HG03066 (cell line): ENCODE measurements around the gene PAF1.

Experiments
- ATAC-seq: cut with Tn5 transposase; IDR thresholded peaks from one replicate; pipeline ENCODE4 v1.9.1; 2021; ENCODE audit warnings: low read depth; ENCODE audit not compliant: unreplicated experiment

PAF1 gene

GRCh38 chr19:39390751-39391437 is at the start of gene PAF1, which contains the start of gene MED29:
Gene PAF1 (minus strand): TSS chr19:39391106. CDS start chr19:39390864, 242 bp downstream.
Gene MED29 (plus strand): TSS chr19:39391378. CDS start chr19:39391423, 45 bp downstream.
- peak; percentile 93 for ATAC-seq

DNA sequence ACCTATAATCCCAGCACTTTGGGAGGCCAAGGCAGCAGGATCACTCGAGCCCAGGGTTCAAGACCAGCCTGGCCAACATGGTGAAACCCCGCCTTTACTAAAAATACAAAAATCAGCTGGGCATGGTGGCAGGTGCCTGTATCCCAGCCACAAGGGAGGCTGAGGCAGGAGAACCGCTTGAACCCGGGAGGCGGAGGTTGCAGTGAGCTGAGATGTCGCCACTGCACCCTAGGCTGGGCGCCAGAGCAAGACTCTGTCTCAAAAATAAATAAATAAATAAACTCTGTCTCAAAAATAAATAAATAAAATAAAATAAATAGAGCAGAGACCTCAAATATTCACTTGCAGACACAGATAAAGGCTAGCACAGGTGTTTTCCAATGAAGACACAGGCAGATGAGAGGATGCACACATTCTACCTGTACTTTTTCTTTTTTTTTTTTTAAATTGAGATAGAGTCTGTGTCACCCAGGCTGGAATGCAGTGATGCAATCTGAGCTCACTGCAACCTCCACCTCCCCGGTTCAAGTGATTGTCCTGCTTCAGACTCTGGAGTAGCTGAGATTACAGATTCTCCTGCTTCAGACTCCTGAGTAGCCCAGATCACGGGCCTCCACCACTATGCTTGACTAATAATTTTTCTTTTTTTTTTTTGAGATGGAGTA is 47.5 kb upstream of the PAF1 start:
- no peak for ATAC-seq

DNA sequence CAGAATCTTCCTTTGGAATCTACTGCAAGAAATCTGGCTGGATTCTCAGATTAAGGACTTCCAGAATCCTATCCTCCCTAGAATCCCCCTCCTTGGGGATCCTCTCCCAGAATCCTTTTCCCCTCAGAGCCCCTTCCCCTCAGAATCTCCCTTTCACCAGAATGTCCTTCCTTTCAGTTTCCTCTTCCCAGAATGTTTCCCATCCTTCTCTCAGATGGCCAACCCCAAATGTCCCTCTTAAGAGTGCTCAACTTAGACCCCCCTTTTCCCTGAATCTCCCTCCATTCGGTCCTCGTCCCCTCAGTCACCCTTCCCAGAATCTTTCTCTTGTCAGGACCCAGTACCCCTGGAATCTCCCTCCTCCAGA is 45.4 kb upstream of the PAF1 start:
- ATAC-seq, result no peak

DNA sequence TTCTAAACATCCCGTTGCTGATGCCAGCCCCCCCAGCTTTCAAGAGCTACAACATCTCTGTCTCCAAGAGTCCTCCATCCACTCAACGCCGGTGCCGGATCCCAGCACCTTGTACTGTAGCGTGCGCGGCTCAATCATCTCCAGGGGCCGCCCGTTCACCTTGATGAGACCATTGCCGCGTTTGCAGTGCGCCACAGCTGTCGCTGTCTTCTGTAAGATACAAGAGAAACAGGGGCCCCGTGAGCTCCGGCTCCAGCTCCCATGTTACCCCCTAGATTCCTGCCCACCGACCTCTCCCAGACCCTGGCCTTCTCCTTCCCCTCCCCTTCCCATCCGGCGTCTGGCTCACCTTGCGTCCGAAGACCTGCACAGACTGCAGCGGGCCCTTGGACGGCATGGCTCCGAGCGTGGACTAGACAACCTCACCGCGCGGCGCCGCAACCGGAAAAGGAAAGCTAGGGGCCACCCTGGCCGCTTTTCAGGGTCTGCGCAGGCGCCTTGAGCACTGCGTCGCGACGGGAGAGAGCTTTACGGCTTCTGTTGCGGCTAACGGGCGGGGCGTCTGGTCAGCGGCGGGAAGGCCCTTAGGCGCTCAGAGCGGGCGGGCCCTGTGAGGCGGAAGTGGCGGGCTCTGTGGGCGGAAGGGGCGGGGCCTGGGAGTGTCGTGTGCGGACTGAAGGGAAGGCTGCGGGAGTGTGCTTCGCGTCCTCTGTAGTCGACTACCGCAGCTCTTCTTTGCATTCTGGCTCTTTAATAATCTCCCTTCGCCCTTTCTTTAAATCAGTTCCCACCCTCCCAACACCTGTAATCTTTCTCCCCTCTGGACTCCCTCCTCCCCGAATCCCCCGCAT is 44.8 kb upstream of the PAF1 start, which contains the start of gene RPS16:
TSS of gene RPS16 (minus strand) at position 451 of the 851 bp plus-strand sequence. CDS start at position 397, 54 bp downstream.
- ATAC-seq, result peak; percentile 89

DNA sequence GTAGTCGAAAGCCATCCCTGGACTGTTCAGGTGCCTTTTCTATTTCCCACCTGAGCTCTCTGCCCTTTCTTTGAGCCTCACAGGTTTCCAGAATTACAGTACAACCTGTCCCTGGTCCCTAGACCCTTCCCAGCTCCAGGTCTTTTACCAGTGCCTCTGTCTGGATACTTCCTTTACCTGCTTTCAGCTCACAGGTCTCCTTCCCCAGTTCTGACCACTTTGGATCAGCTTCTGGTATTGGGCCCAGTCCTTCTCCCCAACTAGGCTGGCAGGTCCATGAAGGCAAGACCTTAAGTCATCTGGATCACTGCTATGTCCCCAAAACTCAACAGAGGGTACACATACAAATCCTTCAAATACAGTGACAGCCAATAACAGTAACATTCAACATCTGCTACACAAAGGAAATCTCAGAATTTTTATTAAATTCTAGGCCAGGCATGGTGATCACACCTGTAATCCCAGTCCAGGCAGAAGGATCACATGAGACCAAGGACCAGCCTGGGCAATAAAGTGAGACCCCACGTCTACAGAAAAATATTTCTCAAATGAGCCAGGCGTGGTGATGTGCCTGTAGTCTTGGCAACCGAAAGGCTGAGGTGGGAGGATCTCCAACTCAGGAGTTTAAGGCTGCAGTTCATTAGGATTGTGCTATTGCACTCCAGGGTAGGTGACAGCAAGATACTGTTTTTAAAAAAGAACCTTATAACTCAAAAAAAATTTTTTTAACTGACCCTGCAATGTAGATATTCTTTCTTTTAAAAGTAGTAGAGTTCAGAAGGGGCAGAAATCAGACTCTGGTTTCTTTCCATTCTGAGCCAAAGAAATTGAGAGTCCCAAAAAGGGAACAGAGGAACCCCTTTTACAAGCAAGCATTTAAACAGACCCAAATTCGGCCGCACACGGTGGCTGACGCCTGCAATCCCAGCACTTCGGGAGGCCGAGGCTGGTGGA is 43.5 kb upstream of the PAF1 start:
- ATAC-seq, result no peak

- no peak for ATAC-seq
Measured at GRCh38 chr19:39433480-39434079, 42.7 kb upstream of the PAF1 start.

- ATAC-seq, result no peak
Measured at GRCh38 chr19:39432677-39433025, 41.7 kb upstream of the PAF1 start.

GRCh38 chr19:39430675-39431593 is 40.0 kb upstream of the PAF1 start:
- ATAC-seq, result no peak

DNA sequence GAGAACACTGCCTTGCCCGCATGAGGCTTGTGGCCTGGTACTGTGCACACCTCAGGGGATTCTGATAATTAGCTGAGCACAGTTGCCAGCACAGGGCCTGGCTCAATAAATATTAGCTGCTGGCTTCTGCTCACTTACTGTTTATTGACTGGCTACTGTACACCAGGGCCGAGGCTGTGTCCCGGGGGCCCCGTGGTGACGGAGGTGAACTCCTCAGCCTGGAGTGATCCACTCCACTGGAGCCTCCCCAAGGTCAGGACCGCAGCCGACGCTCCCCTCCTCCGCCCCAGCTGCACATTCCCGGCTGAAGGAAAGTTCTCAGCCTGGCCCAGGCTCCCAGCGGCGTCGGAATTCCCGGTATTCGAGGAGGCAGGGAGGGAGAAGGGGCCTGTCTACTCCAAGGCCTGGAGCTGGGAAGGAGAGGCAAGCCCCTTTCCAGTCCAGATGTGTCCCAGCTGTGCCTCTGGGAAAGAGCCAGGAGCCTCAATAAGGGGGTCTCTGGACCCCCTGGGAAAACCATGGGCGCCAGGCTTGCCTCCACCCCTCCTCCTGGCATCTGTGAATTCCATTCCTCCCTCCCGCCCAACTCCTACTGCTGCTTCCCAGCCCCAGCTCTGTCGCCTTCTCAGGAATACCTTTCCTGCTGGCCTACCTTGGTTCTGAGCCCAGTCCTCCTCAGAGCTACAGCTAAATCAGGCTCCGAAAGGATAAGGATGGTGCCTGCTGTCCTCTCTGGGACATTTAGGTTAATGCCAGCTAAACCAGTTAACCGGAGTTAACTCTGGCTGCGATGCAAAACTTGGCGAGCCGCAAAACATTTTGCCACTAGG is 37.6 kb upstream of the PAF1 start:
- no peak for ATAC-seq

GRCh38 chr19:39427707-39428106 is 36.8 kb upstream of the PAF1 start:
- ATAC-seq, result no peak

GRCh38 chr19:39426170-39426569 is 35.3 kb upstream of the PAF1 start:
- no peak for ATAC-seq

- no peak for ATAC-seq
Measured at GRCh38 chr19:39425744-39426143, 34.8 kb upstream of the PAF1 start.

DNA sequence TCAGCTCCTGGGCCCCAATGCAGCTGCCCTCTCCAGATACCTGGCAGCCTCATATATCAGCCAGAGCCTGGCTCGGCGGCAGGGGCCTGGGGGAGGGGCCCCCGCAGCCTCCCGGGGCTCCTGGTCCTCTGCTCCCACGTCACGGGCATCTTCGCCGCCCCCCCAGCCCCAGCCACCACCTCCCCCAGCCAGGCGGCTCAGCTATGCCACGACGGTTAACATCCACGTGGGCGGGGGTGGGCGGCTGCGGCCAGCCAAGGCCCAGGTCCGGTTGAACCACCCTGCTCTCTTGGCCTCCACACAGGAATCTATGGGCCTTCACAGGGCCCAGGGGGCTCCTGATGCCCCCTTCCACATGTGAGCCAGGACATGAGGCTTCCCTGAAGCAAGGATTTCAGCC is 34.0 kb upstream of the PAF1 start:
- ATAC-seq, result no peak

DNA sequence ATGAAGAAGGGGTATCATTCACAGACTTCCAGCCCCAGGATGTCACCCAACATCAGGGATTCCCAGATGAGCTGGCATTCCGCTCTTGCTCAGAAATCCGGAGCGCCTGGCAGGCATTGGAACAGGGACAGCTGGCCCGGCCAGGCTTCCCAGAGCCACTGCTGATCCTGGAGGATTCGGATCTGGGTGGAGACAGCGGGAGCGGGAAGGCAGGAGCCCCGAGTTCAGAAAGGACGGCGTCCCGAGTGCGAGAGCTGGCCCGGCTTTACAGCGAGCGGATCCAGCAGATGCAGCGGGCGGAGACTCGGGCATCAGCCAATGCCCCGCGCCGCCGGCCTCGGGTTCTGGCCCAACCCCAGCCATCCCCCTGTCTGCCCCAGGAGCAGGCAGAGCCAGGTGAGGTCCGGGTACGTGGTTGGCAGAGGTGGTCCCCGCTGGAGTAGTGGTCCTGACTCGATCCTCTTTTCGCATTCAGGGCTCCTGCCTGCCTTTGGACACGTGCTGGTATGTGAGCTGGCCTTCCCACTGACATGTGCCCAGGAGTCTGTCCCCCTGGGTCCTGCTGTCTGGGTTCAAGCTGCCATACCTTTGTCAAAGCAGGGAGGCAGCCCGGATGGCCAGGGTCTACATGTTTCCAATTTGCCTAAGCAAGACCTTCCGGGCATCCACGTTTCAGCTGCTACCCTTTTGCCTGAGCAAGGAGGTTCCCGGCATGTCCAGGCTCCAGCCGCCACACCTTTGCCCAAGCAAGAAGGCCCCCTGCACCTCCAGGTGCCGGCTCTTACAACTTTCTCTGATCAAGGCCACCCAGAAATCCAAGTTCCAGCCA is 32.6 kb upstream of the PAF1 start:
- no peak for ATAC-seq

DNA sequence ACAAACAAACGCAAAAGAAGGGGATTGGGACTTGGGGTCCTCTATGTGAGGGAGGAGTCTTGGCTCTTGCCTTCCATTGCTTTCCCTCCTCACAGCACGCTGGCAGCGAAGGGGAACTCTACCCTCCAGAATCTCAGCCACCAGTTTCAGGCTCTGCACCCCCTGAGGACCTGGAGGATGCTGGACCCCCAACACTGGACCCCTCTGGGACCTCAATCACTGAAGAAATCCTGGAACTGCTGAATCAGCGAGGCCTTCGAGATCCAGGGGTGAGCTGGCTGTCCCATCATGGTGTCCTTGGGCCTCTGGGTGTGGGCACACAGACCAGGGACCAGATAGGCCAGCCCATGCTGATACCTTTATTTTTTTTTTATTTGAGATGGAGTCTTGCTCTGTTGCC is 31.1 kb upstream of the PAF1 start:
- ATAC-seq, result no peak

GRCh38 chr19:39420769-39421168 is 29.9 kb upstream of the PAF1 start:
- ATAC-seq, result no peak

GRCh38 chr19:39419003-39419402 is 28.1 kb upstream of the PAF1 start:
- ATAC-seq, result no peak
